H9 (cell line): ENCODE data around the gene CCDC116. TPM values are rescaled to one million over a fixed set of nuclear protein-coding genes. Genes with fewer than 3 reads are reported as not detected.
"Not testable (repeated sequence)": the region's sequence is repeated elsewhere in the genome, so short reads cannot be mapped to it uniquely, and the experiment has no call there.

Experiments used
- DNase-seq: peaks from one replicate; pipeline ENCODE4 v3.0.0-alpha.2; 2017
- H2AFZ ChIP-seq: one replicate; pipeline ENCODE4 v1.6.1; 2013; ENCODE audit warnings: mild to moderate bottlenecking, low read length, control low read depth, moderate library complexity
- H2AK5ac ChIP-seq: 2 replicates; pipeline ENCODE4 v1.6.1; 2013; ENCODE audit warnings: low read length, control low read depth, mixed read lengths; ENCODE audit not compliant: insufficient read length
- H2BK120ac ChIP-seq: one replicate; pipeline ENCODE4 v1.6.1; 2013; ENCODE audit warnings: low read depth, mild to moderate bottlenecking, low read length, control low read depth, inconsistent platforms; ENCODE audit not compliant: poor library complexity, severe bottlenecking
- H2BK12ac ChIP-seq: 2 replicates; pipeline ENCODE4 v1.6.1; 2013; ENCODE audit warnings: low read length, control low read depth, mixed read lengths, low read depth; ENCODE audit not compliant: insufficient read length
- H2BK15ac ChIP-seq: 2 replicates; pipeline ENCODE4 v1.6.1; 2013; ENCODE audit warnings: low read depth, low read length, control low read depth
- H2BK20ac ChIP-seq: one replicate; pipeline ENCODE4 v1.6.1; 2013; ENCODE audit warnings: low read depth, mild to moderate bottlenecking, low read length, control low read depth, inconsistent platforms; ENCODE audit not compliant: poor library complexity, severe bottlenecking
- H2BK5ac ChIP-seq: 2 replicates; pipeline ENCODE4 v1.6.1; 2013; ENCODE audit warnings: low read length, control low read depth, mixed read lengths; ENCODE audit not compliant: insufficient read length
- H3K14ac ChIP-seq: 2 replicates; pipeline ENCODE4 v1.6.1; 2013; ENCODE audit warnings: low read length, control low read depth; ENCODE audit not compliant: insufficient read depth
- H3K18ac ChIP-seq: 2 replicates; pipeline ENCODE4 v1.6.1; 2013; ENCODE audit warnings: low read depth, mild to moderate bottlenecking, mixed read lengths, low read length, control low read depth; ENCODE audit not compliant: insufficient read length
- H3K23ac ChIP-seq: 2 replicates; pipeline ENCODE4 v1.6.1; 2013; ENCODE audit warnings: low read length, control low read depth, mixed read lengths, low read depth; ENCODE audit not compliant: insufficient read length
- H3K23me2 ChIP-seq: 2 replicates; pipeline ENCODE4 v1.6.1; 2013; ENCODE audit warnings: low read depth, mild to moderate bottlenecking, mixed read lengths, low read length, control low read depth; ENCODE audit not compliant: insufficient read length, poor library complexity, severe bottlenecking
- H3K27ac ChIP-seq: 2 replicates; pipeline ENCODE4 v1.5.1; 2013; ENCODE audit warnings: low read length, control low read depth, mixed read lengths, low read depth; ENCODE audit not compliant: insufficient read length
- H3K27me3 ChIP-seq: 2 replicates; pipeline ENCODE4 v1.6.1; 2013; ENCODE audit warnings: low read length, control low read depth, inconsistent platforms; ENCODE audit not compliant: insufficient read depth
- H3K4ac ChIP-seq: 2 replicates; pipeline ENCODE4 v1.6.1; 2013; ENCODE audit warnings: low read depth, mild to moderate bottlenecking, control low read depth, inconsistent platforms, low read length, moderate library complexity
- H3K4me1 ChIP-seq: 2 replicates; pipeline ENCODE4 v1.6.1; 2013; ENCODE audit warnings: low read length, control low read depth, inconsistent platforms; ENCODE audit not compliant: insufficient read depth
- H3K4me2 ChIP-seq: 2 replicates; pipeline ENCODE4 v1.6.1; 2013; ENCODE audit warnings: low read length, control low read depth, mixed read lengths; ENCODE audit not compliant: insufficient read length, insufficient read depth
- H3K56ac ChIP-seq: 2 replicates; pipeline ENCODE4 v1.6.1; 2013; ENCODE audit warnings: low read depth, mild to moderate bottlenecking, mixed read lengths, low read length, control low read depth; ENCODE audit not compliant: insufficient read length
- H3K79me1 ChIP-seq: 2 replicates; pipeline ENCODE4 v1.6.1; 2013; ENCODE audit warnings: low read depth, mild to moderate bottlenecking, moderate library complexity, low read length, control low read depth, inconsistent platforms; ENCODE audit not compliant: insufficient read depth, poor library complexity, severe bottlenecking
- H3K79me2 ChIP-seq: 2 replicates; pipeline ENCODE4 v1.6.1; 2013; ENCODE audit warnings: low read length, control low read depth, inconsistent platforms; ENCODE audit not compliant: insufficient read depth
- H3K9ac ChIP-seq: 2 replicates; pipeline ENCODE4 v1.6.1; 2013; ENCODE audit warnings: low read length, control low read depth, mixed read lengths; ENCODE audit not compliant: insufficient read length; ENCODE audit errors: extremely low read depth
- H3K9me3 ChIP-seq: one replicate; pipeline ENCODE4 v1.6.1; 2013; ENCODE audit warnings: low read depth, low read length, inconsistent platforms; ENCODE audit not compliant: control insufficient read depth
- H3T11ph ChIP-seq: one replicate; pipeline ENCODE4 v1.6.1; 2013; ENCODE audit warnings: mild to moderate bottlenecking, low read length, control low read depth, inconsistent platforms
- H4K20me1 ChIP-seq: one replicate; pipeline ENCODE4 v1.6.1; 2013; ENCODE audit not compliant: control insufficient read depth, insufficient read length, insufficient read depth
- H4K5ac ChIP-seq: 2 replicates; pipeline ENCODE4 v1.6.1; 2013; ENCODE audit warnings: low read depth, mild to moderate bottlenecking, mixed read lengths, low read length, control low read depth; ENCODE audit not compliant: insufficient read length
- H4K8ac ChIP-seq: replicated peaks from 2 replicates; pipeline ENCODE4 v1.6.1; 2013; ENCODE audit warnings: low read length, control low read depth, mixed read lengths, low read depth; ENCODE audit not compliant: insufficient read length
- H4K91ac ChIP-seq: 2 replicates; pipeline ENCODE4 v1.6.1; 2013; ENCODE audit warnings: low read depth, mild to moderate bottlenecking, moderate library complexity, mixed read lengths, low read length, control low read depth; ENCODE audit not compliant: insufficient read length
- H3K27ac Mint-ChIP-seq, 3 experiments: 2 replicates in 2 of 3; 3 replicates in 1 of 3; pipeline ENCODE4 v1.8.0; 2020 to 2021; ENCODE audit warnings: mixed read lengths in 3 of 3, mild to moderate bottlenecking in 1 of 3, moderate library complexity in 1 of 3
- H3K27me3 Mint-ChIP-seq: 2 replicates; pipeline ENCODE4 v1.8.0; 2021; ENCODE audit warnings: low read depth, mild to moderate bottlenecking, moderate library complexity, mixed read lengths
- H3K36me3 Mint-ChIP-seq, 3 experiments: 2 replicates in 2 of 3; 3 replicates in 1 of 3; pipeline ENCODE4 v1.8.0; 2020 to 2021; ENCODE audit warnings: low read depth in 3 of 3, mixed read lengths in 3 of 3; ENCODE audit not compliant: insufficient read depth in 1 of 3
- H3K4me1 Mint-ChIP-seq, 2 experiments: 2 replicates each; pipeline ENCODE4 v1.8.0; 2020; ENCODE audit warnings: mixed read lengths in 2 of 2
- H3K4me3 Mint-ChIP-seq, 2 experiments: 2 replicates in 1 of 2; 3 replicates in 1 of 2; pipeline ENCODE4 v1.8.0; 2020 to 2021; ENCODE audit warnings: mild to moderate bottlenecking in 2 of 2, mixed read lengths in 2 of 2, moderate library complexity in 1 of 2
- H3K9me3 Mint-ChIP-seq, 2 experiments: 2 replicates in 1 of 2; 3 replicates in 1 of 2; pipeline ENCODE4 v1.8.0; 2020; ENCODE audit warnings: mild to moderate bottlenecking in 2 of 2, mixed read lengths in 2 of 2, moderate library complexity in 1 of 2
- CTCF ChIP-seq: fragments of 200-600 bp; sonication (generic); conservative IDR thresholded peaks from 3 replicates; pipeline ENCODE4 v1.8.0; 2021; ENCODE audit warnings: antibody characterized with exemption, mild to moderate bottlenecking
- WGBS: extraction: QIAGEN DNeasy Blood & Tissue Kit; methylation state at CpG from one replicate; pipeline ENCODE4 v1.1.7; 2013; ENCODE audit warnings: missing lambda C conversion rate, low lambda C conversion rate, mixed read lengths; ENCODE audit not compliant: insufficient read length; ENCODE audit errors: extremely low coverage; 5-methylcytosine and 5-hydroxymethylcytosine counted together
- total RNA-seq: library from RNA; stranded (reverse); gene quantifications from 2 replicates; pipeline ENCODE4 v1.2.1, GENCODE V29; 2021

CCDC116 gene
- total RNA-seq, 1 experiment from 2014 or later: 0.63 TPM

GRCh38 chr22:21594865-21595452 is 37.6 kb upstream of the CCDC116 start:
- Histone ChIP-seq H2BK120ac (no peak overlapping the region), H2AFZ (no peak overlapping the region), H3K18ac (no peak overlapping the region), H3K9me3 (no peaks in the 10 kb centered on the region), H2AK5ac (no peak overlapping the region), H3K23me2 (peaks cover 3% of the 10 kb centered on the region), H3K79me2 (peaks cover 39% of the 10 kb centered on the region; the same call in 1 of the 2 replicates), H2BK12ac (no peak overlapping the region), H4K5ac (no peak overlapping the region), H4K8ac (no peak overlapping the region), H3K4ac (no peak overlapping the region), H4K91ac (no peak overlapping the region), H3K4me2 (no peak overlapping the region), H3K27ac (no peak overlapping the region), H3K9ac (no peak overlapping the region), H4K20me1 (peaks cover 2% of the 10 kb centered on the region), H3K79me1 (peaks cover 17% of the 10 kb centered on the region), H3K23ac (no peak overlapping the region), H2BK20ac (no peak overlapping the region), H3K14ac (no peak overlapping the region), H3K56ac (no peak overlapping the region), H3T11ph (no peak overlapping the region), H2BK15ac (no peak overlapping the region), H3K27me3 (no peaks in the 10 kb centered on the region), H3K4me1 (no peaks in the 10 kb centered on the region), H2BK5ac (no peak overlapping the region)
- H3K4me3 Mint-ChIP-seq: no peak overlapping the region
- H3K9me3 Mint-ChIP-seq: no peaks in the 10 kb centered on the region
- no peaks in the 10 kb centered on the region for H3K27me3 Mint-ChIP-seq
- H3K4me1 Mint-ChIP-seq: peaks cover 9 to 15% of the 10 kb centered on the region in 2 experiments
- no peak for TF ChIP-seq CTCF
- no peak overlapping the region for H3K27ac Mint-ChIP-seq
- no peak for DNase-seq
- WGBS: no CpG with 5 or more reads among the region's 5 CpGs
- H3K36me3 Mint-ChIP-seq: peaks cover 34 to 53% (median 48%) of the 10 kb centered on the region in 3 experiments; a peak in 6 of 7 replicates

- not testable (repeated sequence) for H3K27ac ChIP-seq, H3K4me3 Mint-ChIP-seq, H3K4me2 ChIP-seq, H2AK5ac ChIP-seq, H4K8ac ChIP-seq, H3K23ac ChIP-seq, H3K9me3 ChIP-seq, H4K20me1 ChIP-seq, H3K4me1 ChIP-seq, H3K14ac ChIP-seq, H3K18ac ChIP-seq, H2BK5ac ChIP-seq, H4K91ac ChIP-seq, H3K23me2 ChIP-seq, H2BK15ac ChIP-seq, H2BK12ac ChIP-seq, H4K5ac ChIP-seq, H3K27me3 Mint-ChIP-seq, DNase-seq, H3K4ac ChIP-seq, H2AFZ ChIP-seq, H3T11ph ChIP-seq, H2BK20ac ChIP-seq, H3K9ac ChIP-seq, H3K27ac Mint-ChIP-seq, H3K56ac ChIP-seq, H2BK120ac ChIP-seq, H3K27me3 ChIP-seq, H3K9me3 Mint-ChIP-seq, H3K4me1 Mint-ChIP-seq
- H3K36me3 Mint-ChIP-seq: peaks cover 32 to 50% (median 46%) of the 10 kb centered on the region in 3 experiments; a peak in 6 of 7 replicates
- peaks cover 16% of the 10 kb centered on the region for H3K79me1 ChIP-seq
- peaks cover 29% of the 10 kb centered on the region; the same call in 1 of the 2 replicates for H3K79me2 ChIP-seq
- no CpG with 5 or more reads among the region's 13 CpGs for WGBS
Observed at GRCh38 chr22:21596356-21597135, 36.0 kb upstream of the CCDC116 start.
